GM19023 (cell line): Measurements from ENCODE around the gene FASTK.

Experiments
- ATAC-seq: cut with Tn5 transposase; IDR thresholded peaks from one replicate; pipeline ENCODE4 v1.9.1; 2021; ENCODE audit warnings: mild to moderate bottlenecking, moderate library complexity; ENCODE audit not compliant: unreplicated experiment

Gene FASTK, protein sequence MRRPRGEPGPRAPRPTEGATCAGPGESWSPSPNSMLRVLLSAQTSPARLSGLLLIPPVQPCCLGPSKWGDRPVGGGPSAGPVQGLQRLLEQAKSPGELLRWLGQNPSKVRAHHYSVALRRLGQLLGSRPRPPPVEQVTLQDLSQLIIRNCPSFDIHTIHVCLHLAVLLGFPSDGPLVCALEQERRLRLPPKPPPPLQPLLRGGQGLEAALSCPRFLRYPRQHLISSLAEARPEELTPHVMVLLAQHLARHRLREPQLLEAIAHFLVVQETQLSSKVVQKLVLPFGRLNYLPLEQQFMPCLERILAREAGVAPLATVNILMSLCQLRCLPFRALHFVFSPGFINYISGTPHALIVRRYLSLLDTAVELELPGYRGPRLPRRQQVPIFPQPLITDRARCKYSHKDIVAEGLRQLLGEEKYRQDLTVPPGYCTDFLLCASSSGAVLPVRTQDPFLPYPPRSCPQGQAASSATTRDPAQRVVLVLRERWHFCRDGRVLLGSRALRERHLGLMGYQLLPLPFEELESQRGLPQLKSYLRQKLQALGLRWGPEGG

DNA sequence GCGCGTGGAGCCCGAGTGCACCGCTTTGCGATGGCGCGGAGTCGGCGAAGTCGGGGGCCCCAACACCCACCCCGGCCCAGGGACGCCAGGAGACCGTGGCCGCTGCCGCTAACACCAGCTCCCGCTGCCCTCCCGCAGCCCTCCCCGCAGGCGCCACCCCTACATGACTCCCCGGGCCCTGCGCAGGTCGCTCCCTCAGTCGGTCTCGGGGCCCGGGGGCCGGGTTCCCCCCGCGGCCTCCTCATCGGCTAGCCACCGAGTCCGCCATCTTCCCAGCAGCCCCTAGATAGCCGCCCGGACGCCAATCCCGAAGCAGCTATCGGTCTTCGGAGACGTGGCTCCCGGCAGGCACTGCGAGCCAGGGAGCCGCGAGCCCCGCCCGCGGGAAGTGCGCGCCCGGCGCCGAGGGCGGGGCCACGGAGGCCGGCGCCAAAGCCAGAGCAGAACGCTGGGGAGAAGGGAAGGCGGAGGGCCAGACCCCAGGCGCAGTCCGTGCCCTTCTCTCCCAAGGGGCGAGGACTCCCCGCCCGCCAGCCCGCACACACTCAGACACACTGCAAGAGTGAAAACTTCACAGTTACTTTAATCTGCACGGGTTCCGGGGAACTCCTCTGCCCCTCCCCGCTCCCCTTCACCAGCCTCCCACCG is at the start of gene FASTK:
Gene FASTK (minus strand): TSS at position 288 of the 648 bp plus-strand sequence. CDS start 43 bp downstream, at position 245.
- peak; percentile 78 for ATAC-seq

DNA sequence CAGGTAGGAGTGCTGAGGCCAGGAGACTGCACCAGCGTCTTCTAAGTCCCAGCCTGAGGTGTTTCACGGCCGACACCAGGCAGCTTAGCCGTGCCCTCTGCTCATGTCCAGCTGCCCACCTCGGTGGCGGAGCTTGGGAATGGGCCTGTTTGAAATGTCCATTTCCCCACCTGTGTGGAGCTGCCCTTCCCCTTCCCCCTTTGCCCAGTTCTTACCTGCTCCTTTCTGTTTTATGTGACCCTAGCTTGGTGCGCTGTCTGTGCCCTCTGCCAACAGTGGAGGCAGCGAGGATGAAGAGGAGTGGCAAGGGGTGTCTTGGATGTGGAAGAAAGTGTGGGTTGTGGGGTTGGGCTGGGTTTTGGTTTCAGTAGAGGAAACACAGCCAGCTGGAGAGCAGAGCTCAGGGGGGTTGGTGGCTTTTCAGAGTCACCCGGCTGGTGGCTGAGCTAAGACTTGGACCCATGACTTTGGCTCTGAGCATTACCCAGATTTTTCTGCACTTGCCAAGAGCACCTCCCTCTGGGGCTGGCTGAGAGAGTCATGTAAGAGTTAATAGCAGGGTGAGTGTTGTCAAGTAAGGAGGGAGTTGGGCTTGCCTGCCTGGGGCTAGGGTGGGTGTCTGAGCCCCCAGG is 49.5 kb upstream of the FASTK start:
- no peak for ATAC-seq

DNA sequence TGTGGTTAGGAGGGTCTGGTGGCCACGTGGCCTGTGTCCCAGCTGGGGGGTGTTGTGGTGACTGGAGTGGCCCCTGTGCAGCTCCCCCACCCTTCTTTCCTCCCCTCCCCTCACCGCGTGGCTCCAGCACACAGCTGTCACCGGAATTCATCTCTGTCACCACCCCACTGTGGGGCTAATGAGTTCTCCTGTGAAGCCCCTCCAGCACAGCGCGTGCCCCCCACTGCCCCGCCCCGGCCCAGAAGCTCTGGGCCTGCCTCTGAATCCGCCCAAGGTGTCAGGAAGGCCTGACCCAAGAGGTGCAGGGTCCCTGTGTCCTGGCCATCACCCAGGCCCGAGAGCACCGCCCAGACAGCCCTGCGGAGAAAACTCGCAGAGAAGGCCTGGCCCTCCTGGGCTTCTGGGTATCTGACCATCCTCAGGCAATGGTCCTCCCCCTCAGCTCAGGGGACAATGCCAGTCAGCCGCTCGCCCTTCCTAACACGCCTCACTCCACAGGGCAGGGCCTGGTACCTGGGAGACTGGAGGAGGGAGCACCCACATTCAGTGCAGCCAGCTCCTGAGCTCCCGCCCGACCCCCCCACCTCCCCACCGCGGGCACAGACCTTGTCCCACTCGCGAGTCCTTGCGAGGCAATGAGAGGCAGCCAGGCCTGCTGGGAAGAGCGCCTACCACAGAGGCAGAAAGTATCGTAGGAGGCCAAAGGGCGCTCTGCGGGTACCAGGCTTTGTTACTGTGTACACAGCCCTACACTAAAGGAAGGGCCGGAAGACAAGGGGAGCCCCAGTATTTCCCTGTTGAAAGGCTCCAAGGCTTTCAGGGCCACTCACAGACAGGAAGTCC is 48.7 kb upstream of the FASTK start:
- ATAC-seq: no peak

DNA sequence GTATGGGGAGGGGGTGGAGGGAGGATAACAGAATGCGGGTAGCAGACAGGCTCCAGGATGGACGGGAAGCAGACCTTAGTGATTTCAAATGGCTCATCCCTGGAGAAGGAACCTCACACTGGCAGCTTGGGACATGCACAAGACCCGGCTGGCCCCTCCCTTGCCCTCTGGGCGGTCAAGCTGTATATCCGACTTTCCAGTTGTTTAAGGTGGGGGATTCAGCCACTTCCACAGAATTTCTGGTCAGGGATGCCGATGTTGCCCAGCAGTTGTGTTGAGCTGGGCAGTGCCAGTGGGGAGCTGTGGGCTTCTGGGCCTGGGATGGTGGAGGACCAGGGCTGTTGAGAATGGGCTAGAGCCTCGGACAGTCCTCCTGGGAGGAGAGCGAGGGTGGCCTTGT is 48.1 kb upstream of the FASTK start:
- no peak for ATAC-seq

DNA sequence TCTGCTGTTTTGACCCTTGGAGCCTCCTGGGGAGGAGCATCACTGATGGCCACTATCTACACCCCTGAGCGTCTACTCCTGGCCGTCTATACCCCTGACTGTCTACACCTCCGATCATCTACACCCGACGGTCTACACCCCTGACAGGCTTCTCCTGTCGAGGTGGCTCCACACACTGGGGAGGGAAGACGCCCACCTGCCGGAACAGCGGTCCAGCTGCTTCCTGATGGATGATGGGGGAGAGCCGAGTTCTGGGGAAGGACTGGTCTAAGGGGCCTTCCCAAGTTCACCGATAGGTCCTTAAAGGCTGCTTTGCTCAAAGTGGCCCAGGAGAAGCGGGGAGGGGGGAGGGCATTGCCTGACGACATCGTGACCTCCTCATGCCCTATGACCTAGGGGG is 47.5 kb upstream of the FASTK start:
- no peak for ATAC-seq

DNA sequence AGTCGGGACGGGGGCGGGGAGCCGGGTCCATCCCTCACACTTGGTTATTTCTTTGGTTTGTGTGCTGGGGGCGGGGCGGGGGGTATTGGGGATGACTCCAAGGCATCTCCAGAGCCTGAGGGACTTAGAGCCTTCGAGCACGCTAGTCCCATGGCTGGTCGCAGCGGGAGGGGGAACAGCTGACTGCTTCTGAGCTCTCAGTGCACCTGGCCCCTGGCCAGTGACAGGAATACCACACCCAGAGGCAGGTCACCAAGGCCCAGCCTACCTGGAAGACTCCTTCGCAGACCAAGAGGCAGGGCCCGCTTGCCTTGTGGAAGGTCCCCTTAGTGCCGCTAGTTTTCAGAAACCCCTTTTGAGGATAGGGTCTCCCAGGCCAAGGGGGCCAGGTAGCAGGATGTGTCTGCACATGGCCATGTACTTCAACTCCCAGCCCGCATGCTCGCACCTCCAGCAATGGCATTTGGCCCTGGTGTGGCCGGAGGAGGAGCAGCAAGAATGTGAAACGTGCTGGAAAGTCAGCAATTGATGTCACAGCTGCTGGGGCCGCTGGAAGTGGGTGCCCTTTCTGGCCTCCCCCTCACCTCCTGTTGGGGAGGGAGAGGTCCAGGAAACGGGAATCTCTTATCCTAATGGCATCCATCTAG is 46.0 kb upstream of the FASTK start:
- no peak for ATAC-seq

DNA sequence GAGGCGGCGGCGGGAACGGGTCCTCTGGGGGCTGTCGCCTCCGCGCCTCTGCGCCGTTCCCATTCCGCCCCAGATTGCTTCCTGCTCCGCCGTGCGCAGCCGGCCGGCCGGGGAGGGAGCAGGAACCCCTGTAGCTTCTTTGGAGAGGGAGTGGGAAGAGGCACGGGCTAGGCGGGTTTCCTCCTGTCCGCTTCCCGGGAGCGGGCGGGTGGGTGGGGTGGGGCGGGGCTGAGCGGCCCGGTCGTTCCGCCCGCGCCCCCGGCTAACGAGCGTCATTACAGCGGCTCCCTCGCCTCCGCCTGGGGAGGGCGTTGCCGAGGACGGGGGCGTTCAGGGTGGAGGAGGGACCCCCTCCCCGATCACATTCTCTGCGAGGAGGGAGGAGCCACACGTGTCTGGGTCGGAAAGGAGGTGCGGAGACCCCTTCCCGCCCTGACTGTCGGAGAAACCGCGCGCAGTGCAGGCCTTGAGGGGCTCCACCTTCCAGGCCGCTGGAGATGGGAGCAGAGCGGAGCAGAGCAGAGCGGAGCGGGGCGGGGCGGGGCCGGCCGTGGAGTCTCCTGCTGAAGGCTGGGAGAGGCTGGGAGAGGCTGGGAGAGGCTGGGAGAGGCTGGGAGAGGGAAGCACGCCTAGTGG is 45.4 kb upstream of the FASTK start:
- ATAC-seq: no peak

DNA sequence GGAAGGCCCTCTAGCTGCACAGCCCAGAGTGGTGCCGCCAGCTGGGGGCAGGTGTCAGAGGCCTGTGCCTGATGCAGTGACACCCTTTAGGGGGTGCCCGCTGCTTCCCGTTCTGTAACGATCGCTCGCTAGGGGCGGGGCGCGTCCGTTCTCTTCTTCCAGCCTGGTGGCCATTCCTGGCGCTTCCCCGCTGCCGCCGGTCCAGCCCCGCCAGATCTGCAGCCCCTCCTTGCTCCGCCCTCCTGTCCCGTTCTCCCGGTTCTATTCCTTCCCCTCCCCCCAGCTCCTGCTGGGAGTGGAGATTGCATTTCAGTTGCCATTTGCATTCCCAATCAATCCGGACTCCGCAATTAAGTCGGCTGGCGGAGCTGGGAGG is 44.8 kb upstream of the FASTK start:
- ATAC-seq: no peak

DNA sequence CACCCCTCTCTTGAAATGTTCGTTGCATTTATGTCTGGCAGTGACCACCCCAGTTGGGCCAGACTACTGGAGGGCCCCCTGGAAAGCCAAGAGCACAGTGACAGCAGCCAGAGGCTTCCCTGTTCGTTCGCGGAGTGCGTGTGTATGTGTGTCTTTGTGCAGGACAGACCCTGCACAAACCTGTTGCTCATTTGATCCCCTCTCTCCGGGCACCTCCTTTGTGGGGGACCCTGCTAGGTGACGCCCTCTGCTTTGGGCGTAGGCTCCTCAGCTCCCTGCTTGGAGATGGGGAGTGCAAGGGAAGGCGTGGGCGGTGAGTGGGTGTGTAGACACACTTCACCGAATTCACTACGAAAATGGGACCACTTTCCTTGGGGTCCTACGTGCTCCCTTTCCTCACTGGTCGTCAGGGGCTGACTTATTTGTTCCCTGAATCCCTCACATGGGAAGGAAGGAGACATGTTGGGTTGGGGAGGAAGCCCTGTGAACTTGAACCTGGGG is 44.3 kb upstream of the FASTK start:
- ATAC-seq: no peak

DNA sequence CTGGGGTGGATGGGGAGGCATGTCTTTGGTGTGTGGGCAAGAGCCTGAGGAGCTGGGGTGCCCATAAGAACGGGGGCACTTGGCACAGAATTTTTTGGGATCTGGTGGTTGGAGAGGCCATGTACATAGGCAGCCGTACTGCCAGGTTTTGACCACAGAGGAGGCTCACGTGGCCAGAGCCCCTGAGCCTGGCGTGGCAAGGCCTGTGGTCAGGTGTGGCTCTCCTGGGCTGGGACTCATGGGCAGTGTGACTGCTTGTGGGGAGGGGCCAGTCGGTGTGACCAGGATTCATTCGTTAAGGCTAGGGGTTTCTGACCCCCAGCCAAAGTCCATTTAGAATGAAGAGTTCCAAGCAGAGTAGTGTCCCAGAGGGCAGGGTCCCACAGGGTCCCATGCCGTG is 43.9 kb upstream of the FASTK start:
- no peak for ATAC-seq

DNA sequence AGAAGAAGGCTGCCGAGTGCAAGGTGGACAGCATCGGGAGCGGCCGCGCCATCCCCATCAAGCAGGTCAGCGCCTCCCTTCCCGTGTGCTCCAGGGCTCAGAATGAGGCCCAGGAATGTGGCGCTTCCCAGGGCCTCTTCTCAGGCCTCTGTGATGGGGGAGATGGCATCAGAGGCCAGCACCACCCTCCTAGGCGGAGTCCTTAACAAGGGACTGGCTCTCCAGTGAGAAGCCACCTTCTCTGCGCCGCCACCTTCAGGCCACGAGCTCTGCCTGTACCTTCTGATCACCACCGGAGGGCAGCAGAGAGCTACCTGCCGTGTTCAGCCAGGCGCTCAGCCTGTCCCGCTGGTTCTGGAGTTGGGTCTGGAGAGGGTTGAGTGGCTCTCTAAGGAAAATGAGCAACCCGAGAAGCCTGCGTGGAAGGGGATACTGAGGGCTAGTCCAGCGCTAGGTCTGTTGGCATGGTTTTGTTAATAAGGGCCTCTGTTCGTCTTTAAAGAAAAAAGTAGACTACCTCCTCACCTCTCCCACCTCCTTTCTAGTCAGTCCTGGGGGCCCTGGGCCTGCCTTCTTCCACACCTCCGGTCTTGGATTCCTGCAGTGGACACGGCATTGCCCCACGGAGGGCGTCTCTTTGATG is 43.3 kb upstream of the FASTK start:
- peak; percentile 82 for ATAC-seq

DNA sequence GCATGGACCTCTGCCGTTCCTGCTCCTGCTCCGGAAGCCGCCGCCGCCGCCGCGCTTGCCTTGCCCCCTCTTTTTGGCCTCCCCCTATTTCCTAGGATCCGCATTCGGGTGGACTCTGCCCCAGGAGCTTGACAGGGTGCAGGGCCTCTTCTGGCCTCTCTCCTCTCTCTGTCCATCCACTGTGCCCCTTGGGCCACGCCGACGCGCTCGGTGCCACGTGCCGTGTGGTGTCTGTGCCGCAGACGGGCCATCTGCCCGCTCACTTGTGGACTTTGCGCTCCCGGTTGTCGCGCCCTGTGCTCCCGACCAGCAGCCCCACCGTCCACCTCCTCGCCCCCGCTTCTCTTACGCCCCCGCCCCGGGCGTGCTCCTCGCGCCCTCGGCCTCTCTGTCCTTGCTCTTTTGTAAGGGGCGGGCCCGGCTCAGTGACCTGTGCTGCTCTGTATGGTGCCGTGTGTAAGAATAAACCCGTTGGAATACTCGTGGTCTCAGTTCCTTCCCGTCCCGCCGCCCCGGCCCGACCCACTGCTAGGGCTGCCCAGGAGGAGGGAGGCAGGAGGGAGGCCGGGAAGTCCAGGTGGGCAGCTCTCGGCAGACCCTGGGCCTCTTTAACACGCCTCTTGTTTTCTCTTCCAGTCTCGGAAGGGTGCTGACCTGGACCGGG is 42.7 kb upstream of the FASTK start:
- no peak for ATAC-seq

DNA sequence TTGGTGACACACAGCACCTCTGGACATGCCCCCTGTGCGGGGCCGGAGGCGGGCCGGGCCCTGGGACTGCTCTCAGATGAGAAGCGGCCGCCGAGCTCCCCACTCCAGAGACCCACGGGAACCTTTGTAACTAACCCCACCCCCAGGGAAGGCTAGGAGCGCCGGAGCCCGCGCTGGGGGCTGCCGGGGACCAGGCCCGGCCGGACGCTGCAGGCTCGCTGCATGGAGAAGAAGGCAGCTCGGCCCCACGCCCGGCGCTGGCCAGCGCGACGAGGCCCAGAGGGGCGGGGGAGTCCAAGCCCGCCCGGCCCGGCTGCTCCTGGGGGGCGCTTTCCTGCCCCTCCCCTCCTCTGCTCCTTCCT is 42.2 kb upstream of the FASTK start:
- ATAC-seq: no peak

DNA sequence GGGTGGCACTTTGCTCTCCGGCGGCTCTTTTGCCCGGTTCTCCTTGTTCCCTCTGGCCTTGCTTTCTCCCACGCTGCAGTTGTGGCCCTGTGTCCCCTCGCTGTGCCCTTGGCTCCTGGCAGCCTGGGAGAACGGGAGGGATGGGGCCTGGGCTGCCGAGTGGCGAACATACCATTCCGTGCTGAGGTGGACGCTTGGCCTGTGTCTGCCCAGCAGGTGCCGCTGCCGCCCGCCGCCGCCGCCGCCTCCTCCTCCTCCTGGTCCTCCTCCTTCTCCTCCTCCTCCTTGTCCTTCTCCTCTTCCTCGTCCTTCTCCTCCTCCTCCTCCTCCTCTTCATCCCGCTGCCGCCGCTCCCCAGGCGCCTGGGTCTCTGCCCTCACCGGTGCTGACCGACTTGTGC is 41.7 kb upstream of the FASTK start:
- no peak for ATAC-seq

DNA sequence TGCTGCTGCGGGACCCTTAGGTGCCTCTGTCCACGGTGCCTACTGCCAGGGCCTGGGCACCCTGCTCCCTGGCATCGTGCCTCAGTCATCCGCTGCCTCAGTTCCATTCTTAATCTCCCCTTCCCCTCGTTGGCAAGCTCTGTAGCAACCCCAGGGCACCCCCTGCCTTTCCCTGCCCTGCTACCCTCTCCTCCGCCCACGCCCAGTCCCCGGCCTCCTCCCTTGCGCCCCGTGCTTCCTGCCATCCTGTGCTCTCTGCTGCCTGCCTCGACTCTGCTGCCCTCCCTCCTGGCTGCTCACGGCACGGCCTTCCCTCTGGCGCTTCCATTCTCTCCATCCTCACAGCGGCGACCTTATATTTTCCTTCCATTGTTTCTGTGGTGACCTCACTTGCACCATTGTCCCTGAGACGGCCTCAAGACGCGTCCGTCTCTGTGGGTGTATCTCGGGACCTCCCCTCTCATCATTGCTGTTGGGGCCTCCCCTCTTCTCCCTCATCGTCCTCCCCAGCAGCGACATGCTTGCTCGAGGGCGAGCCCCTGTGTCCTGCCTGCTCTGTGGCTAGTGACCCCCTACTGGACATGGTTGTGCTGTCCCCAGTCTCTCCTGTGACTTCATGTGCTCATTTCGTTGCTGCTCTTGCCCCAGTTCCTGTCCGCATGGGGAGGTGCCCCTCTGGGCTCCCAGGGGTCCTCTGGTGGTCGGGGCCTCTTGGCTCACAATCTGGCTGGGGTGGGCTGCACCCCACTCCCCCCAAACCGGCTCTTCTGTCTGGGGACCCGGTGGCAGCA is 41.0 kb upstream of the FASTK start:
- ATAC-seq: no peak

DNA sequence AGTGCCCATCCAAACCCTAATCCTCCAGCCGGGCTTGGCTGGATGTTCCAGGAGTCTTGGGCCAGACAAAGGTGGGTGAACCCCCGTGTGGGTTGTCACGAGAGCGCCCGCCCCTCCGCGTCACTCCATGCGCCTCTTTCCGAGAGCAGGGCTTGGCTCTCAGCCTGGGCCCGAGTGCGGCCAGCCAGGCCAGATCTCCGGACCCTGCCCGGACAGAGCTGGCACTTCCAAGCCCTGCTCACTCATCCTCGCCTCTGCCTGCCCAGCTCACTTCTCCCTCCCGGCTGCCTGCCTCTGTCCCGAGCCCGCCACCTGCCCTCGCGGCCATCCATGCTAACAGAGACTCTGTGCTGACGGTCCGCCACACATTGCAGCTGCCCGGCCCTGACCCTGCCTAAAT is 40.3 kb upstream of the FASTK start:
- ATAC-seq: no peak

DNA sequence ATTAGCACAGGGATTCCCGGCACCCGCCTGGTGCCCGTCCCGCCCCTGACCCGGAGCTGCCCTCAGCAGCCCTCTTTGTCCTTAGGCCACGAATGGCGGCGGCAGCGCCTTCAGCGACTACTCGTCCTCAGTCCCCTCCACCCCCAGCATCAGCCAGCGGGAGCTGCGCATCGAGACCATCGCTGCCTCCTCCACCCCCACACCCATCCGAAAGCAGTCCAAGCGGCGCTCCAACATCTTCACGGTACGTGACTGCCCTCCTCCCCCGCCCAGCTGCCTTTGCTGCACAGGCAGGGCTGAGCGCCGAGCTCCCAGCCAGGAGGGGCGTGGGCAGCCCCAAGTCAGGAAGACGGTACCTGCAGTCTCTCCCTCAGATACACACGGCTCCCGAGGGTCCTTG is 39.3 kb upstream of the FASTK start:
- ATAC-seq: no peak

DNA sequence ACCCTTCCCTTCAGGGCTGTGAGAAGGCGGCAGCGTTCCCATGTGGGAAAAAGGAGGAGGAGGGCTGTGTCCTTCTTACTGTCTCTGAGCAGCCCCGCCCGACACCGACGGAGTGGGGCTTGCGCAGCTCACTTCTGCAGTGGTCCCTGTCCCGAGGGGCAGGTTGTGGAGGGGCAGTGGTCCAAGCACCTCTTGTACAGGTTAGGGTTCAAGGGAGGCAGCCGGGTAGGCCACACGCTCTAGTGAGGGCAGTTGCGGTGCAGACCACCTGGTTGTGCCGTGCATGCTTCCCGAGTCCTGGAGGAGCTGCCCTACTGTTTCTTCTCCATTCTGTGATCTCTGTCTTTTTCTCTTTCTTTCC is 38.4 kb upstream of the FASTK start:
- ATAC-seq: no peak
